T-helper 17 cell (primary cell): ENCODE data around the gene HIPK3. TPM values are rescaled to one million over a fixed set of nuclear protein-coding genes. Genes with fewer than 3 reads are reported as not detected.
"Not testable (repeated sequence)": the region's sequence is repeated elsewhere in the genome, so short reads cannot be mapped to it uniquely, and the experiment has no call there.

ENCODE experiments used
- ATAC-seq: fragments of 150-1000 bp; cut with Tn5 transposase; 2 replicates; pipeline ENCODE4 v1.10.0; 2021; ENCODE audit warnings: mild to moderate bottlenecking, moderate library complexity
- DNase-seq, 3 donors: peaks; one replicate each; pipeline versions ENCODE4 v3.0.0 to v3.0.0-alpha.2; 2020 to 2021
- H3K9me3 ChIP-seq: one replicate; pipeline ENCODE4 v1.7.0; 2013; ENCODE audit warnings: low read length, mild to moderate bottlenecking; ENCODE audit not compliant: control insufficient read depth, poor library complexity, severe bottlenecking
- H3K27ac Mint-ChIP-seq: one replicate; pipeline ENCODE4 v1.8.0; 2022; ENCODE audit warnings: mild to moderate bottlenecking, moderate library complexity, mixed read lengths
- H3K27me3 Mint-ChIP-seq: one replicate; pipeline ENCODE4 v1.8.0; 2022; ENCODE audit warnings: mixed read lengths
- H3K36me3 Mint-ChIP-seq: one replicate; pipeline ENCODE4 v1.8.0; 2022; ENCODE audit warnings: low read depth, mixed read lengths
- H3K4me1 Mint-ChIP-seq: one replicate; pipeline ENCODE4 v1.8.0; 2022; ENCODE audit warnings: mild to moderate bottlenecking, mixed read lengths
- H3K4me3 Mint-ChIP-seq: one replicate; pipeline ENCODE4 v1.8.0; 2022; ENCODE audit warnings: mild to moderate bottlenecking, moderate library complexity, mixed read lengths
- total RNA-seq, 4 donors: library from RNA in 2 of 4; stranded (reverse) in 2 of 4; gene quantifications; one replicate each; pipeline ENCODE4 v1.2.3 and lab custom pipeline; 2022 to 2026

The HIPK3 gene
- total RNA-seq = 10 to 100 TPM; 59.7 to 64.1 TPM
- total RNA-seq (lab: John Stamatoyannopoulos, UW) = 131 to 157 reads per million in 2 donors

DNA sequence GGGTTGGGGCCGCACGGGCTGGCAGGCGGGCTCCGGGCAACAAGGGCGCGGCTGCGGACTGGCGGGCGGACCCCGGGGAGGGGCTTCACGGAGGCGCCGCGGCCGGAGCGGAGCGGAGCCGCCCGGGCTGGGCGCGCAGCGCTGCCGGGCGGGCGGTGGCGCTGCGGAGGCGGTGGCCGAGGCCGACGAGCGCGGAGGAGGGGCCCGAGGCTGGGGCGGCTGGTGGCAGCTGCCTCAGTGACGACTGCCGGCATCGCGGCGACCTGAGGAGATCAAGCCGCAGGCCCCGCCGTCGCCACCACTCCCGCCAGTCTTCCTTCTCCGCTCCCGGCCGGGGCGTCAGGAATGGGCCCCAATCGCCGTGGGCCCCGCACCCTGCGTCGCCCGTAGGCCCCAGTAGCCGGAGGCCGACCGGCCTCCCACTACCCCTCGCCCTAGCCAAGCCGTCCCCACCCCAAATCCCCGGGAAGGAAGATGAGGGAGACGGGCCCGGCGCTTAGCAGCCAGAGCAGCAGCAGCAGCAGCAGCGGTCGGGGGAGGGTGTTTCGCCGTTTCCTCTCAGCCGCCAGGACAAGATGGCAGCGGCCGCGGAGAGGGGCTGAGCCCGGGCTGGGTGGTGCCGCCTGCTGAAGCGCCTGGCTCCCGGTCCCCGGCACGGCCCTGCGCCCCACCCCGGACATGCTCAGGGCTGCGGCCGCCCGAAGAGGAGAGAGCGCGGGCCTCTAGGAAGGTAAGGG, at the start of gene HIPK3:
Gene HIPK3, plus strand, starts transcription at position 222 of the 737 bp plus-strand sequence.
- H3K36me3 Mint-ChIP-seq = no peaks in the 10 kb centered on the region

DNA sequence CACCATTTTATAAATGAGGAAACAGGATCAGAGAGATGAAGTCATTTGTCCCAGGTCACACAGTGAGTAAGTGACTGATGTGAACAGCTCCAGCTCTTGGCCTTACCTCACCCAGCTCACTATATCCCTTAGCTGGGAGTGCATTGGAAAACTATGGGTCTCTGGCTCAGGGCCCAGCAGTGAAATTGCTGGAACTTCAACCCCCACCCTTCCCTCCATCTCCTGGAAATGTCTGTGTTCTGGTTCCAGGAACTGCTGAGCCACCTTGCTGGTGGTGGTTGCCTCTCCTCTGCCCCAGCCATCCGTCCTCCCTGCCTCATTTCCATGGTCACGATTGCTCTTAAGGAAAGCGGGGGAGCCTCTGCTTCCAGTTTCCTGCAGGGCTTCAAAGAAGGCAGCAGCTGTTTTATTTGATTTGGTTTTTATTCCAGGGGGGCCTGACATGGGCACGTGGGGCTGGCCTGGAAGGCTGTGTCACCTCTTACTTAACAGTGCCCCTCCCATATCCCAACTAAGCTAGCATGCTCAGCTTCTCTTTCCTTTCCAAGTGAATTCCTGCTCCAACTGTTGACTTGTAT, 49.7 kb upstream of the HIPK3 start:
- H3K27me3 Mint-ChIP-seq = peaks cover 6% of the 10 kb centered on the region
- no peaks in the 10 kb centered on the region for H3K36me3 Mint-ChIP-seq
- no peaks in the 10 kb centered on the region for H3K4me1 Mint-ChIP-seq
- H3K27ac Mint-ChIP-seq = no peak overlapping the region
- H3K4me3 Mint-ChIP-seq = no peak overlapping the region
- DNase-seq = no peak
- ATAC-seq = no peak
- no peaks in the 10 kb centered on the region for H3K9me3 ChIP-seq

More for the DNA sequence above, at the start of gene HIPK3:
- DNase-seq (peak; percentile 67 to 71 (median 67)), ATAC-seq (peak; percentile 83)
- peak within 1 kb of the TSS; percentile 95 for H3K27ac Mint-ChIP-seq
- H3K4me3 Mint-ChIP-seq = peak within 1 kb of the TSS; percentile 98
- H3K9me3 ChIP-seq = no peaks in the 10 kb centered on the region
- peaks cover 35% of the 10 kb centered on the region for H3K4me1 Mint-ChIP-seq
- no peaks in the 10 kb centered on the region for H3K27me3 Mint-ChIP-seq

DNA sequence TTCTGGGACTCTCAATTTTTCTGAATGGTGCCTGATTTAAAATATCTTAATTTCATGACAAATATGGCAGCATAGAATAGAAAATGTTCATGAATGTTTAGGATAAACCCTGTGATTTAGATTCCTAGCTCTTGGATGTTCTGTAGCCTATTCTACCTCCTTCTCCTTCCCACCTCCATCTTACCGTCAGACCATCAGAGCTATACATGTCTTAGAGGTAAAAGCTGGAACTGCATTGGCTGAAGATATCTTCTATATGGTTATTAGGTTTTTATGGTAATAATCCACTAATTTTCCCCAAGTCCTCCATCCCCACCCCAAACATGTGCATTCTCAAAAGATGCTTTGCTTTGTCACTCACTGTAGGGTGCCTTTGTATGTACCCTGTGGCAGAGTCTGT, 49.0 kb upstream of the HIPK3 start:
- H3K36me3 Mint-ChIP-seq = no peaks in the 10 kb centered on the region
- no peak overlapping the region for H3K27ac Mint-ChIP-seq
- H3K4me1 Mint-ChIP-seq = no peaks in the 10 kb centered on the region
- H3K4me3 Mint-ChIP-seq = no peak overlapping the region
- DNase-seq = no peak
- H3K27me3 Mint-ChIP-seq = peaks cover 6% of the 10 kb centered on the region
- ATAC-seq = no peak
- no peaks in the 10 kb centered on the region for H3K9me3 ChIP-seq

DNA sequence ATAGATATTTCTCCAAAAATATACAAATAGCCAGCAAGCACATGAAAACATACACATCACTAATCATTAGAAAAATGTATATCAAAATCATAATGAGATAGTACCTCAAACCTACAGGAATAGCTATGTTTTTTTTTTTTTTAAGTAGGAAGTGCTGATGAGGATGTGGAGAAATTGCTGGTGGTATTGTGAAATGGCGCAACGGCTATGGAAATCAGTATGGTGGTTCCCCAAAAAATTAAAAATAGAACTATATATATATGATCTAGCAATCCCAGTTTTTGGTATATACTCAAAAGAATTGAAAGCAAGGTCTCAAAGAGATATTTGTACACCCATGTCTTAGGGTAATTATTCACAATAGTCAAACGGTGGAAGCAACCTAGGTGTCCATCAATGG, 46.0 kb upstream of the HIPK3 start:
- H3K36me3 Mint-ChIP-seq = peaks cover 4% of the 10 kb centered on the region
- H3K9me3 ChIP-seq = no peaks in the 10 kb centered on the region
- no peak overlapping the region for H3K4me3 Mint-ChIP-seq
- DNase-seq (no peak), ATAC-seq (no peak)
- no peaks in the 10 kb centered on the region for H3K4me1 Mint-ChIP-seq
- peaks cover 6% of the 10 kb centered on the region for H3K27me3 Mint-ChIP-seq
- H3K27ac Mint-ChIP-seq = no peak overlapping the region

DNA sequence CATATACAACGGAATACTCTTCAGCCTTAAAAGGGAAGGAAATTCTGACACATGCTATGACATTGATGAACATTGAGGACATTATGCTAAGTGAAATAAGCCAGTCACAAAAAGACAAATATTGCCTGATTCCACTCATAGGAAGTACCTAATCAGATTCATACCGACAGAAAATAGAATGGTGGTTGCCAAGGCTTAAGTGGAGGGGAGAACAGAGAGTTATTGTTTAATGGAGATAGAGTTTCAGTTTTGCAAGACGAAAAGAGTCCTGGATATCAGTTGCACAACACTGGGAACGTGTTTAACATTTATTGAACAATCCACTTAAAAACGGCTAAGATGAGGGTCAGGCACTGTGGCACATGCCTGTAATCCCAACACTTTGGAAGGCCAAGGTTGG, 45.6 kb upstream of the HIPK3 start:
- Mint-ChIP-seq H3K27me3 (peaks cover 6% of the 10 kb centered on the region), H3K4me3 (no peak overlapping the region), H3K36me3 (peaks cover 4% of the 10 kb centered on the region), H3K4me1 (no peaks in the 10 kb centered on the region), H3K27ac (no peak overlapping the region)
- no peaks in the 10 kb centered on the region for H3K9me3 ChIP-seq
- DNase-seq = no peak
- ATAC-seq = no peak

DNA sequence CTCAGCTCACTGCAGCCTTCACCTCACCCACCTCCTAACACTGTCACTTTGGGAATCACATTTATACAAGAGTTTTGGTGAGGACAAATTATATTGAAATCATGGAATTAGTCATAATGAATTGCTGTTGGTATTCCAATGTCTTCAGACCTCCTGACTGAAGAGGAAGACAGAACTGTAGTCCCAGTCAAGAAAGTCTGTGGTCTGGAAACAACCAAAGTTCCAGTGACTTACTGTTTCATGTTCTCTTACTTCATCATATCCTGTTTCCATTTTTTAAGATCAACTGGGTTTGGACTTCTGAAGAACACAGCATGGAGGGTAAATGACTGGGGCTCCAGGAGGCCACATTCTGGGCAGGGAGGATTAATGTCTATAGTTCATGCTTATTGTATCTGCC, 43.0 kb upstream of the HIPK3 start:
- ATAC-seq = no peak
- peaks cover 4% of the 10 kb centered on the region for H3K36me3 Mint-ChIP-seq

DNA sequence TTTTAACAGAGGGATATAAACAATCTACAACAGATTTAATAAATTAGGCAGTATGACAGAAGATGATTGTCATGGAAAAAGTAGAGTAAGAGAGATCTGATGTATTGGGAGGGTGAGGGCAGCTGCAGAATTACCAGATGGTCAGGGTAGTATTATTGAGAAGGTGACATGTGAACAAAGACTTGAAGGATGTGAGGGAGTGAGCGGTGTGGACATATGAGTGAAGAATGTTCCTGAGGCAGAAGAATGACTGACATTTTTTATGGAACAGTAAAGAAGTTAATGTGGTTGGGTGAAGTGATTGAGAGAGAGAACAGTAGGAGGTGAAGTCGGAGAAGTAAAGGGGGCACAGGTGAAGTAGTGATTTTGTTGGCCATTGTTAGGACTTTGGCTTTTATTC, 42.4 kb upstream of the HIPK3 start:
- Mint-ChIP-seq H3K27ac (no peak overlapping the region), H3K27me3 (peaks cover 12% of the 10 kb centered on the region), H3K4me3 (no peak overlapping the region), H3K4me1 (no peaks in the 10 kb centered on the region), H3K36me3 (peaks cover 4% of the 10 kb centered on the region)
- ATAC-seq (no peak), DNase-seq (no peak)
- H3K9me3 ChIP-seq = no peaks in the 10 kb centered on the region

More for the DNA sequence above, 43.0 kb upstream of the HIPK3 start:
- Mint-ChIP-seq H3K4me1 (no peaks in the 10 kb centered on the region), H3K27me3 (peaks cover 12% of the 10 kb centered on the region), H3K27ac (no peak overlapping the region), H3K4me3 (no peak overlapping the region)
- DNase-seq = no peak
- H3K9me3 ChIP-seq = no peaks in the 10 kb centered on the region

DNA sequence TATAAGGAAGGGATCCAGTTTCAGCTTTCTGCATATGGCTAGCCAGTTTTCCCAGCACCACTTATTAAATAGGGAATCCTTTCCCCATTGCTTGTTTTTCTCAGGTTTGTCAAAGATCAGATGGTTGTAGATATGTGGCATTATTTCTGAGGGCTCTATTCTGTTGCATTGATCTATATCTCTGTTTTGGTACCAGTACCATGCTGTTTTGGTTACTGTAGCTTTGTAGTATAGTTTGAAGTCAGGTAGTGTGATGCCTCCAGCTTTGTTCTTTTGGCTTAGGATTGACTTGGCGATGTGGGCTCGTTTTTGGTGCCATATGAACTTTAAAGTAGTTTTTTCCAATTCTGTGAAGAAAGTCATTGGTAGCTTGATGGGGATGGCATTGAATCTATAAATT, 40.5 kb upstream of the HIPK3 start:
- H3K4me1 Mint-ChIP-seq, H3K27me3 Mint-ChIP-seq, H3K4me3 Mint-ChIP-seq, DNase-seq, H3K36me3 Mint-ChIP-seq, H3K9me3 ChIP-seq, H3K27ac Mint-ChIP-seq, ATAC-seq: not testable (repeated sequence)

DNA sequence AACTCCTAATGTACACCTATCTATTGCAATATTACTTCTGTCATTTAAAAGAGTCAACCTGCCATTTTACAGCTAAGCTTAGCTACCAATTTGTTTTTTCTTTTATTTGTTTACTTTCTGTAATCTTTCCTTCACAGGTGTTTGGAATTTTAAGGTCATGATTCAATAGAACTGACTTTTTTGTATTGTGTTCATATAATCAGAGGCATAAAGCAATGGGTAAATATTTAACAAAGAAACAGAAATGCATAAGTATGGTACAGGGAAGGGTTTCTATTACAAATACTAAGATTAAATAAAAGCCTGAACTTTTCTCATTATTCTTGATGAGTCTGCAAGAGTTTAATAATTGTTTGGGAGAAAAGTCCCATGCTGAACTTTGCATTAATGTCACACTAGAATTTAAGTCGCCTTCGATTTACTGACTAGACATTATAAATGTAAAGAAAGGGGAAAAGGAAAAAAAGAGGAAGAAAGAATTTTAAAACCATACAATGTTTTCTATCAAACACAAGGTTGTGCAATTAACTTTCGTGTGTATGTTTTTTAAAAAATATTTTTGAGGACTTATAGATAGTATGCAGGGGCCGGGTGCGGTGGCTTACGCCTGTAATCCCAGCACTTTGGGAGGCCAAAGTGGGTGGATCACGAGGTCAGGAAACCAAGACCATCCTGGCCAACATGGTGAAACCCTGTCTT, 35.0 kb upstream of the HIPK3 start:
- H3K27me3 Mint-ChIP-seq = peaks cover 6% of the 10 kb centered on the region
- H3K36me3 Mint-ChIP-seq = no peaks in the 10 kb centered on the region
- no peaks in the 10 kb centered on the region for H3K9me3 ChIP-seq
- no peaks in the 10 kb centered on the region for H3K4me1 Mint-ChIP-seq
- no peak overlapping the region for H3K4me3 Mint-ChIP-seq
- peak overlapping the region; percentile 43 for H3K27ac Mint-ChIP-seq
- DNase-seq = no peak
- ATAC-seq = no peak

DNA sequence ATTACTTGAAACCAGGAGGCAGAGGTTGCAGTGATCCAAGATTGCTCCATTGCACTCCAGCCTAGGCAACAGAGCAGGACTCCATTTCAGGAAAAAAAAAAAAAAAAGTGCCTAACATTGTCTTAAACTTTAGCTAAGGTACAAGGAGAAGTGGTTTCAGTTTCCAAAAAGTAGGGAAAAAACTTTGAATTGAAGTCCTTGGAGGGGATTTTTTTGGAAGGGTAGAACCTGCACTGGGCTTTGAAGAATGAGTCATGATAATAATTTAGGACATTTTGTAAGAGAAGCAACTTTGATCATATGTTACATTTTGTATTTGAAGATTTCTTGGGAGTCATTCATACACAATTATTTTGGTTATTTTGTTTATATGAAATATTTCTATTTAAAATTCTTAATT, 31.8 kb upstream of the HIPK3 start:
- Mint-ChIP-seq H3K27ac (no peak overlapping the region), H3K27me3 (no peaks in the 10 kb centered on the region), H3K36me3 (no peaks in the 10 kb centered on the region), H3K4me3 (no peak overlapping the region), H3K4me1 (no peaks in the 10 kb centered on the region)
- DNase-seq = no peak
- no peak for ATAC-seq
- H3K9me3 ChIP-seq = no peaks in the 10 kb centered on the region

DNA sequence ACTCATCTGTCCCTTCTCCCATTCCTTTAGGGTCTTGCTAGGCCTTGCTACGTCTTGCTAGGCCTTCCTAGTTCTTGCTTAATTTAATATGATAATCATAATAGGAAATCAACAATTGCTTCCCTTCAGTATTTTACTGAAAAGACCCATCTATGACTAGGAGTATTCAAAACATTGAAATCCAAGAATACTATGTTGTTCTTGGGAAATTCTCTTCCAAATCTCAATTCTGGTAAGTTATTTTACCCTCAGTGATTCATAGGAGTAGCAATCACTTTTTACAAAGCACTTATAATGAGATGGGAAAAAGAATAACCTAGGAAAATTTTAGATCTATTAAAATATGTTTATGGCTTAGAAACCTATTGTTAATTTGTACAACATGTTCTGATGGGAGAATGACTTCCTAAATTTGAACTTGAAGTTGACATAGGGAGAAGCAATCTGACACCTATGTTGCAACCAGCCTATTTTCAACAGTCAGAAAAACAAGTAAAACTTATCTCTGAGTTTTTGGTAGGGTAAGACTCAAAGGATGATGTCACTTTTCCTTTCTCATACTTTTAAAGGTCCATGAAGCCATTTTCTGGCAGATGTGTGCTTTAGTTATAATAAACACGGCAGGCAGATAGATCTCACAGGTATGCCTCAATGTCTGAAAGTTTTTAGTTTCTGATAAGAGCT, 29.5 kb upstream of the HIPK3 start:
- DNase-seq = no peak

DNA sequence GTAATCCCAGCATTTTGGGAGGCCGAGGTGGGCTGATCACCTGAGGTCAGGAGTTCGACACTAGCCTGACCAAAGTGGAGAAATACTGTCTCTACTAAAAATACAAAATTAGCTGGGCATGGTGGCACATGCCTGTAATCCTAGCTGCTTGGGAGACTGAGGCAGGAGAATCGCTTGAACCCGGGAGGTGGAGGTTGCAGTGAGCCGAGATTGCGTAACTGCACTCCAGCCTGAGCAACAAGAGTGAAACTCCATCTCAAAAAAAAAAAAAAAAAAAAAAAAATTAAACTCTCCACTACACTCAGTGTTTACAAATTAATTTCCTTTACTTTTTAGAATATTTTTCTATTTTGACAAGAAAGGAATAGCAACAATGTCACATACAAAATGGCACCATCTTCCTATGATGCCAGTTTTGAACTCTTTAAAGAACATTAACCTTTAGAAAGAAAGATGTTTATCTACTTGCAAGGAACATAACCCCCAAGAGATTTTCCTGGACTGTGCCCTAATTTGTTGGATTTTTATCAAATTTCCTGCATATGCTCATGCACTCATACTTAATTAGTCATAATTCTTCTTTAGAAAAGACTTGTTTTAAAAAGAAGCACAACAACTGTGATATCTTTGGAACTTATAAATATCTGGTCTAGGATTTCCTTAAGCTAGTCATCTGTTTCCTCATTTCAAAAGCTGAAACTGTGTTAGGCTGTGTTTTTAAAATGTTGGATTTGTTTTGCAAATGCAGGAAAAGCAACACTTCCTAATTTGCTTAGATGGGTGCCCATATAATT, 22.6 kb upstream of the HIPK3 start:
- no peaks in the 10 kb centered on the region for H3K9me3 ChIP-seq
- DNase-seq = no peak
- Mint-ChIP-seq H3K27me3 (no peaks in the 10 kb centered on the region), H3K36me3 (no peaks in the 10 kb centered on the region), H3K4me1 (no peaks in the 10 kb centered on the region), H3K27ac (no peak overlapping the region), H3K4me3 (no peak overlapping the region)
- ATAC-seq = no peak

More for the DNA sequence above, 29.5 kb upstream of the HIPK3 start:
- Mint-ChIP-seq H3K4me1 (no peaks in the 10 kb centered on the region), H3K36me3 (no peaks in the 10 kb centered on the region), H3K27ac (no peak overlapping the region), H3K27me3 (no peaks in the 10 kb centered on the region), H3K4me3 (no peak overlapping the region)
- ATAC-seq = no peak
- no peaks in the 10 kb centered on the region for H3K9me3 ChIP-seq
